GM21447 (cell line): ENCODE results near the gene SIGLEC10.
"Not testable (repeated sequence)": the region's sequence is repeated elsewhere in the genome, so short reads cannot be mapped to it uniquely, and the experiment has no call there.

Experiments used
- ATAC-seq: cut with Tn5 transposase; IDR thresholded peaks from one replicate; pipeline ENCODE4 v1.9.1; 2021; ENCODE audit not compliant: unreplicated experiment

Gene SIGLEC10

GRCh38 chr19:51417107-51417809 is at the start of gene SIGLEC10:
Gene SIGLEC10, minus strand, starts transcription at chr19:51417642. Its CDS starts 61 bp downstream, at chr19:51417581.
- ATAC-seq: peak; percentile 67

- ATAC-seq: no peak
These were observed 49.3 kb upstream of the SIGLEC10 start for GRCh38 chr19:51466723-51467122.

DNA sequence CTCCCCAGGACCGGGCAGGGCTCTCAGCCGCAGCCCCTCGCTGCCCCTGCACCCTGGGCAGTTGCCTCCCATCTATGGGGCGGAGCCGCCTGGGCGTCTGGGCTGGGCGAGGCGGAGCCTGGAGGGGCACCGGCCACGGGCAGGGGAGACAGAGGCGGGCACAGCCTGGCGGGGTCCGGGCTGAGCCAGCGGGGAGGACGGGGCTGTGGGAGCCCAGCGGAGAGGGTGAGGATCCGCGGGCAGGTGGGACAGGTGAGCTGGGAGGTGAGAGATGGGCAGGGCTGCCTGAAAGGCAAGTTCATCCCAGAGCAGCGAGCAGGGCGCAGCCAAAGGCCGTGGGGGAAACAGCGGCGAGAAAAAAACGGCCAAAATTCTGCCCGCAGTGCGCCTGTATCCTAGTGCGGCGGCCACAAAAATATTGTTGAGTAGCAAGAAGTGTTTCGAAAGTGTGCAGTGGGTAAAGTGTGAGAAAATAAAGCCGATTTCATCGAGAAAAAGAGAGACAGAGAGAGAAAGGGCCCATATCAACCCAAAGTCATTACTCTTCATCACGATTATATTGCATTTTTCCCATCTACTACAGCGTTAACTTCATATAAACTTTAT is 46.6 kb upstream of the SIGLEC10 start:
- not testable (repeated sequence) for ATAC-seq

DNA sequence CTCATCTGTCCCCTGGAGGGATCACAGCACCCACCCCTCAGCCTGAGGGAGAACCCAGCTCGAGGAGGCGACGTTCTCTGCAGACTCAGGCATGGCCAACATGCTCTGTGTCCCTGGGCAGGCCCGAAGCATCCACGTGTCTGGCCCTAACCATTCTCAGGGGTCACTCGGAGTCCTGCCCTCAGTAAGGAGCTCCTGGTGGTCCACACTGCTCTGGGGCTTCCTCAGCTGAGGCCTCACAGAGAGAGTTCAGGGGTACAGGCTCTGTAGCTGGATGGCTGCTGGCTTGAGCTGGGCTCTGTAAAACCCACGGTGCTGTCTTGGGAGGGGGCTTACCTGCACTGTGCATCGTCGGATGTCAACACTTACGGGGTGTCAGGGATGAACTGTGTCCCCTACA is 45.2 kb upstream of the SIGLEC10 start:
- no peak for ATAC-seq

DNA sequence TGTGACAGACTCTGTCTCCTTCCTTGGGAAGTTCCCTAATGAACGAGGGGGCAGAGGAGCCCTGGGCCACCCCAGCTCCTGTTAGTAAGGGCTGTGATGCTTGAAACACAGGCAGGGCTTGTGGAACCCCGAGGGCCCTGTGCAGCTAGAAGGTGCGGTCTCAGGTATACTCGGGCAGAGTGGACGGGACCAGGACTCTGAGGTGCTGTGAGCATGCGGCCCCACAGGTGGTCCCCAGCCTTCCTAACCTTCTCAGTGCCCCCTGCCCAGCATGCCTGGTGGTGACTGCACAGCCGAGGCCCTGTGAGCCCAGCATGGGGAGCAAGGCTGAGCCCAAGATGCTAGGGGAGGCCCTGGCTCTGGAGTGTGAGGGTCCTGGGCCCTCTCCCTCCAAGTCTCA is 44.8 kb upstream of the SIGLEC10 start:
- no peak for ATAC-seq

DNA sequence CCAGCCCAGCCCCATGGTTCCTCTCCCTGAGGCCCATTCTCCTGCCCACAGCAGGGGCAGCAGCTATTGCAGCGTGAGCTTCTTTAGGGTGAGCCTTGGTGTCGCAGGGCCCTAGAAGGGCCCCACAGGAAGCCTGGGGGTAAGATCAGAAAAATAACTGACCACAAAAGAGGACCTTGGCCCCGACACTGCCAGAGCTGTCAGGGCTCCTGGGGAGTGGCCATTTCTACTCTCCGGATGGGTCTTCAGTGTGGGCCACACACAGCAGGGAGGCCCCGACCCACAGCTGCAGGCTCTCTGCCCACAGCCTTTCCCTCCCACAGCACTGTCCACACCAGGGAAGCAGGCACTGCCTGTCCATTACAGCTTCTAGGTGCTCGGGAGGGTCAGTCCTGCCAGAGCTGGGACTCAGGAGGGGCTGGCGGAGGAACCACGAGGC is 44.3 kb upstream of the SIGLEC10 start:
- no peak for ATAC-seq

DNA sequence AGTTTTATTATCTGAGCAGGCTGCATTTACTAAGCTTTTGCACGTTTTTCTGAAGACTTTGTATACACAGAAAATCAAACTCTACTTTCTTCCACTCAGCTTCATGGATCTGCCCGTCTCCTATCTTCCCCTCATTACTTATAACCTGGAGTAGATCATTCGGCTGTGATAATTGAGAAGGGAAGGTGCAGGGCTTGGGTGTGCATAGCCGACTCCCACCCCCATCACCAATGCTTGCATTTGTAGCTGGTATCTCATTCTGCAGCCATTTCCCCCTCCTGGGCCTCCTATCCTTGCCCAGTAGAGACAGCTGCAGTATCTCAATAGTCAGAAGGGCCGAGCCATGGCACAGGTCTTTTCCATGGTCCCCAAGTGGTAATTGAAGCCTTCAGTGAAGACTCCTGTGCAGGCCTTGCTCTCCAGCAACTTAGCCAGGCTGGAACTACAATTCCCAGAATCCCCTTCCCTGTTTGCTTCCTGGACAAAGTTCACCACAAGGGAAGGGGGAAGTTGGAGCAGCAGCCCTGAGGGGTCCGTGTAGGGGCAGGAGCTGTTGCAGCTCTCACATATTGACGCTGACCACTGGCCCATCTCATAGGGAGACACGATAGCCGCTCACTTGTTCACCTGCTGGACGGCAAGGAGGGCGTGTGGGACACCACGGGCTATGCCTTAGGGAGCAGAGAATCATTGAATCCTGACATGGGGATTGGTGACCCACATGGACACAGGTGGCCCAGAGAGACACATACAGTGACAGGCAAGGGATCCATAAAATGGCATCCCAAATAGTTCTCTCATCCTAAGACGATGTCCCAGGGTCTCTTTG is 42.9 kb upstream of the SIGLEC10 start:
- no peak for ATAC-seq

DNA sequence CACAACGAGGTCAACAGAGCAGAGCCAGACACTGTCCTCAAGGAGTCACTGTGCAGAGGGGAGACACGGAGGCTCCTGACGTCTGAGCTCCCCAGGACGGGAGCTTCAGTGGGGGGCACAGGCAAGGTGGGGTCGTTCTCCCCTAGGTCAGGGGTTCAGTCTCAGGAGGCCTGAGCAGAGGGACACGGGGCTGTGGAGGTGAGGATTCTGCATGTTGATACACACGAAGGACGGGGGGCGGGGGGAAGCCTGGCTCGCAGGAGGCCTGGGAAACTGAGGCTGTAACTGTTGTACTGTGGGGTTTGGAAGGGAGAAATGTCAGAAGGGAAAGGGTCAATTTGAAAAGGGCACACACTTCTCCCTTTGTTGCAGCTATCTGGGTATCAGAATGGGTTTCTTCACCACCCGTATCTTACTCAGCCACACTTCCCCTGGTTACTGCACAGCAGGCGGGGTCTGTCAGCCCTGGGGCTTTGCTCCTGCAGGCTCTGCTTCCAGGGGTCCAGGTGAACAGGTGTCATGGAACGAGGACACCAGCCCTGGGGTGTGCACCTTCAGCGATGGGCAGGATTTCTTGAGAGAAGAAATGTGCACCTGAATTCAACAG is 41.6 kb upstream of the SIGLEC10 start:
- ATAC-seq: no peak

GRCh38 chr19:51458051-51458645 is 40.7 kb upstream of the SIGLEC10 start, which contains the start of gene SIGLEC8:
Gene SIGLEC8, minus strand, starts transcription at chr19:51458454. Its CDS starts 67 bp downstream, at chr19:51458387.
- no peak for ATAC-seq

DNA sequence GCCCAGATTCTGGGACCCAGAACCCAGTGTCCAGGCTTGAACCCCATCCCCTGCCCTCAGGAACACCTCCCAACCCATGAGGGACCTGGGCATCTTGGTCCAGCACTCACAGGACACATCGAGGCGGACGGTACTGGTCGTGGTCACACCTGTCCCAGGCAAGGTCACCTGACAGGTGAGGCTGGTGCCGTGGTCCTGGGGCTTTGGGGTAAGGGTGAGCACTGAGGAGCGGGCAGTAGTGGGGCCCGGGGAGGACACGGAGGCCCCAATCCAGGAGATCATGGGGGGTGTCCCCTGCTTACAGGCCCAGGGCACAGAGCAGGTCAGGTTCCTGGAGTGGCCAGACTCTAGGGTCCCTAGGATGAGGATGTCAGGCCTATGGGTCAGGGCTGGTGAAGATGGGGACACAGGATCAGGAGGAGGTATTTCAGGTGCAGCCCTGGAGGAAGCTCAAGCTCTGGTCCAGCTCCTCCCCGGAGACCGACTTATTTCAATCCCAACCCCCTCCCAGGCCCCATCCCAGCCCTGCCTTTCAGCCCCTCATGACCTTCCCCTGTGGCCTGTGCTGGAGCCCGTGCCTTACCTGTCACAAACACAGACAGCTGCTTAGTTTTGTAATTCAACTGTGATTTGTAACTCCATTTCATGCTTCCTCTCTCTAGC is 40.0 kb upstream of the SIGLEC10 start:
- ATAC-seq: no peak

- no peak for ATAC-seq
These were observed 39.3 kb upstream of the SIGLEC10 start for GRCh38 chr19:51456541-51457290.

- no peak for ATAC-seq
These were observed 33.4 kb upstream of the SIGLEC10 start for GRCh38 chr19:51450730-51451307.

DNA sequence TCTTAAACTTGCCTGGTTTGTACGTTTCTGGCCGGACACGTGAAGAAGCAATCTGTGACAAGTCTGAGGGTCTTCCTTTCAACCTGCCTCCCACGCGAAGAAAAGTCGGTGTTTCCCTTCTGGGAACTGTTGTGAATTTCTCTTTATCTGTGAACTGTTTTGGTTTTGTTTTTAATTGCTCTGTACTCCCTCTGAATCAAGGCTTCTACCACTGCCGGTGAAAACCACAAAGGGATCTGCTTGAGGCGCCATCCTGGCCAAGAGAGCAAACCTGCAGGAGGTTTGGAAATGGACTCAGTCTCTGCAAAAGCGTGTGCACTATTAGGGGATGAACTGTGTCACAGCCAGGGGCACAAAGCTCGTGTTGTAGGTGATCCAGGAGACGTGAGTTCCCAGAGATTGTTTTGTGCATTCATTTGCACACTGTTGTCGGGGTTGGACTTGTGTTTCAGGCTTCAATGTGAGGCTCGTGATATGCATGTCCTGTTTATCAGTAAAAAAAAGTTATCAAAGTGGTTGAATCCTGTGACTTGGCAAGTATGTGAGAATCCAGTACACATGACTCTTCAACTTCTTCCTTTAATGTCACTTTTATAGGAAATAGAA is 31.1 kb upstream of the SIGLEC10 start:
- ATAC-seq: no peak

- ATAC-seq: no peak
These were observed 30.6 kb upstream of the SIGLEC10 start for GRCh38 chr19:51448011-51448410.

- not testable (repeated sequence) for ATAC-seq
These were observed 30.1 kb upstream of the SIGLEC10 start for GRCh38 chr19:51447510-51447909.

- ATAC-seq: peak; percentile 92
These were observed 24.3 kb upstream of the SIGLEC10 start for GRCh38 chr19:51441410-51442390.

GRCh38 chr19:51440846-51441409 is 23.5 kb upstream of the SIGLEC10 start:
- ATAC-seq: no peak
